ENCODE results near the gene CRYBA1. TPM values are rescaled to one million over a fixed set of nuclear protein-coding genes. Genes with fewer than 3 reads are reported as not detected.

The CRYBA1 gene
- total RNA-seq, 2 experiments from 2014 or later, result not detected

DNA sequence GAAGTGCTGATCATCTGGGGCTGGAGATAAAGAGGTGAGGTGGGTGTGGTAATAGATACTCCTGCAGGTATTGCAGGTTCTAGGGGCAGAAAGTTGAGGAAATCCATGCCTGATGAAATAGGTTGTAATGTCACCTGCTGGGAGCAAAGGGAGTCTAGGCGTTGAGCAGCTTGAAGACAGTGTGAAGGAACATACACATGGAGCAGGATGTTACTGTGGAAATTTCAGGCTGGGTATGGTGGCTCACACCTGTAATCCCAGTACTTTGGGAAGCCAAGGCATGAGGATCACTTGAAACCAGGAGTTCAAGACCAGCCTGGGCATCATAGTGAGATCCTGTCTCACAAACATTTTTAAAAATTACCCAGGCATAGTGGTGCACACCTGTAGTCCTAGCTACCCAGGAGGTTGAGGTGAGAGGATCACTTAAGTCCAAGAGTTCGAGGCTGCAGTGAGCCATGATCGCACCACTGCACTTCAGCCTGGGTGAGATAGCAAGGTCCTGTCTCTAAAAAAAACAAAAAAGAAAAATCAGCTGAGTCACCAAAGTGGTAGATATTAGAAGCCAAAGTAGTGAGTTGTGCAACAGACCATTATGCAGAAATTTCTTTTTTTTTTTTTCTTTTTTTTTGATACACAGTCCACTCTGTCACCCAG, 9.1 kb upstream of the CRYBA1 start:
- no peaks in the 10 kb centered on the region for H3K27me3 Mint-ChIP-seq
- CTCF ChIA-PET, result interaction anchor here (1.4 kb wide), 1 partner anchor 58 kb away, joined by 3 read pairs; the partner anchor contains the start of gene MYO18A
- DNase-seq (no peak), ATAC-seq (ENCODE audit: poor library complexity) (no peak)
- Histone ChIP-seq H3K36me3 (ENCODE audit: insufficient read depth, low read length) (no peaks in the 10 kb centered on the region), H3K27me3 (ENCODE audit: control insufficient read depth in 1 of 2, insufficient read depth in 2 of 2, low read length in 2 of 2) (no peaks in the 10 kb centered on the region), H3K4me3 (ENCODE audit: low read length) (no peak overlapping the region), H3K9me3 (ENCODE audit: control insufficient read depth in 1 of 2, insufficient read depth in 1 of 2, low read length in 2 of 2) (no peaks in the 10 kb centered on the region), H3K27ac (ENCODE audit: low read depth in 1 of 2, low read length in 2 of 2) (no peak overlapping the region), H3K4me1 (ENCODE audit: insufficient read depth, low read length) (no peaks in the 10 kb centered on the region)
- TF ChIP-seq, protein P1, sequence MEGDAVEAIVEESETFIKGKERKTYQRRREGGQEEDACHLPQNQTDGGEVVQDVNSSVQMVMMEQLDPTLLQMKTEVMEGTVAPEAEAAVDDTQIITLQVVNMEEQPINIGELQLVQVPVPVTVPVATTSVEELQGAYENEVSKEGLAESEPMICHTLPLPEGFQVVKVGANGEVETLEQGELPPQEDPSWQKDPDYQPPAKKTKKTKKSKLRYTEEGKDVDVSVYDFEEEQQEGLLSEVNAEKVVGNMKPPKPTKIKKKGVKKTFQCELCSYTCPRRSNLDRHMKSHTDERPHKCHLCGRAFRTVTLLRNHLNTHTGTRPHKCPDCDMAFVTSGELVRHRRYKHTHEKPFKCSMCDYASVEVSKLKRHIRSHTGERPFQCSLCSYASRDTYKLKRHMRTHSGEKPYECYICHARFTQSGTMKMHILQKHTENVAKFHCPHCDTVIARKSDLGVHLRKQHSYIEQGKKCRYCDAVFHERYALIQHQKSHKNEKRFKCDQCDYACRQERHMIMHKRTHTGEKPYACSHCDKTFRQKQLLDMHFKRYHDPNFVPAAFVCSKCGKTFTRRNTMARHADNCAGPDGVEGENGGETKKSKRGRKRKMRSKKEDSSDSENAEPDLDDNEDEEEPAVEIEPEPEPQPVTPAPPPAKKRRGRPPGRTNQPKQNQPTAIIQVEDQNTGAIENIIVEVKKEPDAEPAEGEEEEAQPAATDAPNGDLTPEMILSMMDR (IDR thresholded peaks at IDR 0.05), result no peak
- no peak overlapping the region for H3K27ac Mint-ChIP-seq
- intact Hi-C loops (cut with DNase I, micrococcal nuclease), result no loop called here
- H3K36me3 Mint-ChIP-seq (ENCODE audit: low read depth), result no peaks in the 10 kb centered on the region
- POLR2A ChIA-PET, result no interaction called here
- no peaks in the 10 kb centered on the region for H3K4me1 Mint-ChIP-seq (ENCODE audit: low read depth)
- no peaks in the 10 kb centered on the region for H3K9me3 Mint-ChIP-seq
- no peak overlapping the region for H3K4me3 Mint-ChIP-seq

DNA sequence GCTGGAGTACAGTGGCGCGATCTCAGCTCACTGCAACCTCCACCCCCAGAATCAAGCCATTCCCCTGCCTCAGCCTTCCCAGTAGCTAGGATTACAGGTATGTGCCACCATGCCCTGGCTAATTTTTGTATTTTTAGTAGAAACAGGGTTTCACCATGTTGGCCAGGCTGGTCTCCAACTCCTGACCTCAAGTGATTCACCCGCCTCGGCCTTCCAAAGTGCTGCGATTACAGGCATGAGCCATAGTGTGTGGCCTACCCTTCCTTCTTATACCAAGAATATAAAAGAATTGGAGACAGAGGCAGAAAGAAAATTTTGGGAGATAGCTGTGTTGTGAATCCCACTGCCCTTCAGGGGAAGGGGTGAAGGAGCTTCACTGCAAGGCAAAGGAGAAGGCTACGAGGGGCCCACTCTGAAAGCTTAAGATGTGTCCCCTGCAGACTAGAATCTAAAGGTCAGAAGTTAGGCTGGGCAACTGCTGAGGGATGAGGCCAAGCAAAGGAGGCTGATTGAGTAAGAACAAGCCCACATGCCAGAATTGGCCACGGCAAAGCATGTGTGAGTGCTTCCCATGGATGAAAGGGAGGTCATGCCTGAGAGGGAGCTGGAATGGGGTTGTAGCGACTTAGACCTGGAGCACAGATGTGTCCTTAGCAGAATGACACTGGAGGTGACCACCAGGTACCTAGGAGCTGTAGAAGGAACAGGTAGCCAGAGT, 8.4 kb upstream of the CRYBA1 start:
- no peak overlapping the region for H3K4me3 Mint-ChIP-seq
- H3K4me1 Mint-ChIP-seq (ENCODE audit: low read depth), result no peaks in the 10 kb centered on the region
- H3K4me3 ChIP-seq (ENCODE audit: low read length), result no peak overlapping the region
- H3K27me3 ChIP-seq (ENCODE audit: control insufficient read depth in 1 of 2, insufficient read depth in 2 of 2, low read length in 2 of 2), result no peaks in the 10 kb centered on the region
- H3K36me3 Mint-ChIP-seq (ENCODE audit: low read depth), result no peaks in the 10 kb centered on the region
- no peak for DNase-seq
- ChIA-PET POLR2A (no interaction called here), CTCF (interaction anchor here (1.4 kb wide), 1 partner anchor 58 kb away, joined by 3 read pairs; the partner anchor contains the start of gene MYO18A)
- no peak overlapping the region for H3K27ac Mint-ChIP-seq
- H3K27ac ChIP-seq (ENCODE audit: low read depth in 1 of 2, low read length in 2 of 2), result no peak overlapping the region
- no peaks in the 10 kb centered on the region for H3K4me1 ChIP-seq (ENCODE audit: insufficient read depth, low read length)
- intact Hi-C loops (cut with DNase I, micrococcal nuclease), result no loop called here
- no peak for ATAC-seq (ENCODE audit: poor library complexity)
- TF ChIP-seq, protein P1 (IDR thresholded peaks at IDR 0.05), result no peak
- H3K27me3 Mint-ChIP-seq, result no peaks in the 10 kb centered on the region
- H3K9me3 ChIP-seq (ENCODE audit: control insufficient read depth in 1 of 2, insufficient read depth in 1 of 2, low read length in 2 of 2), result no peaks in the 10 kb centered on the region
- no peaks in the 10 kb centered on the region for H3K36me3 ChIP-seq (ENCODE audit: insufficient read depth, low read length)
- H3K9me3 Mint-ChIP-seq, result no peaks in the 10 kb centered on the region

DNA sequence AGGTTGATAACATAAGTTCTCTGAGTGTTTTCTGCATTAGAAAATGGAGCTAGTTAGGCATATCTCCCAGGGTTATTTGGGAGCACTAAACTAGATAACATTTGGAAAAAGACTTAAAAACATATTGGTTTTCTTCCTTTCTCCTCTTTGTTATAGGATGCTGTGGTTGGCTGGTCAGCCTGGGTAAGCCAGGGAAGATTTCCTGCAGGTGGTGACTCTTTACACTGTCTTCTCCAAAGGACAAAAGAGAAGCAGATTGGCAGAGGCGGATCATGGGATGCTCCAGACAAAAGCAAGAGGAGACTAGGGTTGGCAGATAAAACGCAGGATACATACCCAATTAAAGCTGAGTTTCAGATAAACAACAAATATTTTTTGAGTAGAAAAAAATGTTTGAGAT, 6.2 kb upstream of the CRYBA1 start:
- Mint-ChIP-seq H3K4me3 (no peak overlapping the region), H3K9me3 (no peaks in the 10 kb centered on the region), H3K27me3 (no peaks in the 10 kb centered on the region), H3K27ac (no peak overlapping the region), H3K4me1 (ENCODE audit: low read depth) (no peaks in the 10 kb centered on the region), H3K36me3 (ENCODE audit: low read depth) (no peaks in the 10 kb centered on the region)
- H3K36me3 ChIP-seq (ENCODE audit: insufficient read depth, low read length), result no peaks in the 10 kb centered on the region
- POLR2A ChIA-PET, result no interaction called here
- no peak for ATAC-seq (ENCODE audit: poor library complexity)
- H3K4me3 ChIP-seq (ENCODE audit: low read length), result no peak overlapping the region
- TF ChIP-seq, protein P1 (IDR thresholded peaks at IDR 0.05), result no peak
- H3K9me3 ChIP-seq (ENCODE audit: control insufficient read depth in 1 of 2, insufficient read depth in 1 of 2, low read length in 2 of 2), result no peaks in the 10 kb centered on the region
- H3K4me1 ChIP-seq (ENCODE audit: insufficient read depth, low read length), result no peaks in the 10 kb centered on the region
- intact Hi-C loops (cut with DNase I, micrococcal nuclease), result no loop called here
- no peak overlapping the region for H3K27ac ChIP-seq (ENCODE audit: low read depth in 1 of 2, low read length in 2 of 2)
- CTCF ChIA-PET, result interaction anchor here (0.9 kb wide), 1 partner anchor 50 kb away, joined by 3 read pairs; no protein-coding TSS in a partner anchor
- no peaks in the 10 kb centered on the region for H3K27me3 ChIP-seq (ENCODE audit: control insufficient read depth in 1 of 2, insufficient read depth in 2 of 2, low read length in 2 of 2)
- no peak for DNase-seq
